ENCODE results near the gene VCP.

VCP gene

GRCh38 chr9:35102769-35103659, 30.6 kb upstream of the VCP start, which contains the start of gene STOML2:
STOML2 (minus strand) TSS chr9:35103131; CDS start chr9:35103094, 37 bp downstream.
- TF ChIP-seq, protein P1, sequence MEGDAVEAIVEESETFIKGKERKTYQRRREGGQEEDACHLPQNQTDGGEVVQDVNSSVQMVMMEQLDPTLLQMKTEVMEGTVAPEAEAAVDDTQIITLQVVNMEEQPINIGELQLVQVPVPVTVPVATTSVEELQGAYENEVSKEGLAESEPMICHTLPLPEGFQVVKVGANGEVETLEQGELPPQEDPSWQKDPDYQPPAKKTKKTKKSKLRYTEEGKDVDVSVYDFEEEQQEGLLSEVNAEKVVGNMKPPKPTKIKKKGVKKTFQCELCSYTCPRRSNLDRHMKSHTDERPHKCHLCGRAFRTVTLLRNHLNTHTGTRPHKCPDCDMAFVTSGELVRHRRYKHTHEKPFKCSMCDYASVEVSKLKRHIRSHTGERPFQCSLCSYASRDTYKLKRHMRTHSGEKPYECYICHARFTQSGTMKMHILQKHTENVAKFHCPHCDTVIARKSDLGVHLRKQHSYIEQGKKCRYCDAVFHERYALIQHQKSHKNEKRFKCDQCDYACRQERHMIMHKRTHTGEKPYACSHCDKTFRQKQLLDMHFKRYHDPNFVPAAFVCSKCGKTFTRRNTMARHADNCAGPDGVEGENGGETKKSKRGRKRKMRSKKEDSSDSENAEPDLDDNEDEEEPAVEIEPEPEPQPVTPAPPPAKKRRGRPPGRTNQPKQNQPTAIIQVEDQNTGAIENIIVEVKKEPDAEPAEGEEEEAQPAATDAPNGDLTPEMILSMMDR (IDR thresholded peaks at IDR 0.05; ENCODE audit: insufficient read depth, low read depth, low read length, missing control alignments): no peak
- H3K4me3 ChIP-seq (ENCODE audit: low read depth, low read length): peak within 1 kb of the TSS; percentile 81
- peak; percentile 97 for DNase-seq (ENCODE audit: low read depth)

- TF ChIP-seq, protein P1 (IDR thresholded peaks at IDR 0.05; ENCODE audit: insufficient read depth, low read depth, low read length, missing control alignments): no peak
- H3K4me3 ChIP-seq (ENCODE audit: low read depth, low read length): peak overlapping the region; percentile 81
- DNase-seq (ENCODE audit: low read depth): no peak
Measured at GRCh38 chr9:35102465-35102768, 30.0 kb upstream of the VCP start.

DNA sequence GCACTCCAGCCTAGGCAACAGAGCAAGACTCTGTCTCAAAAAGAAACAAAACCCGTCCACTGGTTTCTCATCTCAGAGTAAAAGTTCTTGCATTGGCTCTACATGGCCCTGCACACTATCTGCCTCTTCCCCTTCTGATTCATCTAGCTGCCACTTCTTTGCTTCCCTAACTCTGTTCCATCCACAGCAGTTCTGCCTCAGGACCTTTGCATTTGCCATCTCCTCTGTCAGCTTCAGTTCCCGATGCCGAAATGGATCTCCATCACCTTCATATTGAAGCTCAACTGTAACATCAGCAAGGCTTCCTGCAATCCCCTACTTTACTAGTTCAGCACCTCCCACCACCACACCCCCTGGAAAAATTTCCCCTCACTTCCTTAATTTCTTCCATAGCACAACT, 25.1 kb upstream of the VCP start:
- TF ChIP-seq, protein P1 (IDR thresholded peaks at IDR 0.05; ENCODE audit: insufficient read depth, low read depth, low read length, missing control alignments): no peak
- DNase-seq (ENCODE audit: low read depth): no peak
- H3K4me3 ChIP-seq (ENCODE audit: low read depth, low read length): no peak overlapping the region

DNA sequence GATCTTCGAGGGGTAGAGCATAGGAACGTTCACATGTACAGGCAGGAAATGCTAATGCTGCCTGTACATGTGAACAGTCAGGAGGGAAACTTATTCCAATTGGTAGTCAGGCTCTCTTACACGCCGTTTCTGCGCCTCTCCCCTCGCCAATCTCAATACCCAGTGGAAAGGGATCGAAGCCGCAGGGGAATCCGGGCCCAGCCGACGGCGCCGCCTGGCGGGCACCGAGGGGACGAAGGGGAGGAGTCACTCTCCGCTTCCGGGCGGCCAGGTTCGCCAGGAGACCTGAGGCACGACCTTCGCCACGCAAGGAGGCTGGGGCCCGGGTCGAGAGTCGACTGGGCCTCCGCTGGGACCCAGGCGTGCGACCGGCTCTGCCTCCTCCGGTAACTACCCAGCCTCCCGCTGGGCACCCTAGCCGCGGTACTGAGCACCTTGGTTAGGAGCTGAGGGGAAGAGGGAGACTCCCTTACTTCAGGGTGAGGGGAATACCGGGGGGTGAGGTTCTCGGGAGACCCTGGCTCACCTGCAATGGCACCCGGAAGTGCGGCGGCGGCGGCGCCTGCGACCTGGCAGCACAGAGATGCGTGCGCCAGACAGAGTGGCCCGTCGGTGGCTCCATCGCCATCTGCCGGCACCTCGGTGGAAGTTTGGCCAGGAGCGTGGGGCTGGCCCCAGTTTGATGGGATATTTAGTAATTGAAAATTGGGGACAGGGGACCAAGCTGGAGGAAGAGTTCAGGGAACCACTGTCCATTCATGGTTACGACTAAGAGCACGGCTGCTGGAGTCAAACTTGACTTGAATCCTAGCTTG, 23.8 kb upstream of the VCP start, which contains the start of gene PIGO:
TSS of gene PIGO (minus strand) at position 557 of the 815 bp plus-strand sequence. CDS start 1,026 bp downstream, outside the sequence.
- peak within 1 kb of the TSS; percentile 82 for H3K4me3 ChIP-seq (ENCODE audit: low read depth, low read length)
- peak; percentile 96 for DNase-seq (ENCODE audit: low read depth)
- TF ChIP-seq, protein P1 (IDR thresholded peaks at IDR 0.05; ENCODE audit: insufficient read depth, low read depth, low read length, missing control alignments): peak; percentile 98

GRCh38 chr9:35091536-35091935, 19.1 kb upstream of the VCP start:
- H3K4me3 ChIP-seq (ENCODE audit: low read depth, low read length): no peak overlapping the region
- TF ChIP-seq, protein P1 (IDR thresholded peaks at IDR 0.05; ENCODE audit: insufficient read depth, low read depth, low read length, missing control alignments): no peak
- DNase-seq (ENCODE audit: low read depth): no peak

GRCh38 chr9:35089434-35089833, 17.0 kb upstream of the VCP start:
- TF ChIP-seq, protein P1 (IDR thresholded peaks at IDR 0.05; ENCODE audit: insufficient read depth, low read depth, low read length, missing control alignments): no peak
- DNase-seq (ENCODE audit: low read depth): no peak
- H3K4me3 ChIP-seq (ENCODE audit: low read depth, low read length): no peak overlapping the region
